ENCODE measurements around the gene HKDC1.
"Not testable (repeated sequence)": the region's sequence is repeated elsewhere in the genome, so short reads cannot be mapped to it uniquely, and the experiment has no call there.

Gene HKDC1

GRCh38 chr10:69279110-69279509 lies 59.0 kb downstream of the HKDC1 start:
- peak; percentile 23 to 77 (median 57) for DNase-seq

GRCh38 chr10:69281507-69282413 lies 61.6 kb downstream of the HKDC1 start:
- no peak for DNase-seq

DNA sequence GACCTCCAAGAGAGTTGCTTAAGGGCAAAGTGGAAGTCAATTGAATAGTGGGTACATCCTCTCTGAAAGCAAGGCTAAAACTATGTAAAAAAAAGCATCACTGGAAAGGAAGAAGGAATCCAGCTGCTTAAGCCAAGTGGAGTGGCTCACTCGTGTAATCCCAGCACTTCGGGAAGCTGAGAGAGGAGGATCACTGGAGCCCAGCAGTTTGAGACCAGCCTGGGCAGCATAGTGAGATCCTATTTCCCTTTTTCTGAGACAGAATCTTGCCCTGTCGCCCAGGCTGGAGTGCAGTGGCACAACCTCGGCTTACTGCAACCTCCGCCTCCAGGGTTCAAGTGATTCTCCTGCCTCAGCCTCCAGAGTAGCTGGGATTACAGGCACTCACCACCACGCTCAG lies 64.3 kb downstream of the HKDC1 start:
- not testable (repeated sequence) for DNase-seq

DNA sequence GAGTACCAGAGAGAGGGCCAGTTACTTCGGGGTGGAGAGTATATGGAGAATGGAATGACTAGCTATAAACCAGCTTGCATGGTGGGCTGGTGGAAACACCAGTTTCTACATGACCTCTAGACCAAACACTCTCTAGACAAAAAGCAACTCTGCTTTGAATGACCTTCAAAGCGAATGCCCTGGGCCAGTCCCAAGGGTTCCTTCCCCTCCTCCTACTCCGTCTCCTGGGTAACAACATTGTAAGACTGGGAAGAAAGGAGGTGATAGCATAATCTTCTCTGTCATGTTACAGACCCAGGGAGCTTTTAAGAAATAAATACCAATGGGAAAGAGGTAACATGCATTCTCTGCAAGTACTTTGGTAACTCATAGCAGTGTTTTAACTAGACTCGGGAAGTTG lies 65.6 kb downstream of the HKDC1 start:
- no peak for DNase-seq

GRCh38 chr10:69287181-69287580 lies 67.0 kb downstream of the HKDC1 start:
- DNase-seq, result no peak

DNA sequence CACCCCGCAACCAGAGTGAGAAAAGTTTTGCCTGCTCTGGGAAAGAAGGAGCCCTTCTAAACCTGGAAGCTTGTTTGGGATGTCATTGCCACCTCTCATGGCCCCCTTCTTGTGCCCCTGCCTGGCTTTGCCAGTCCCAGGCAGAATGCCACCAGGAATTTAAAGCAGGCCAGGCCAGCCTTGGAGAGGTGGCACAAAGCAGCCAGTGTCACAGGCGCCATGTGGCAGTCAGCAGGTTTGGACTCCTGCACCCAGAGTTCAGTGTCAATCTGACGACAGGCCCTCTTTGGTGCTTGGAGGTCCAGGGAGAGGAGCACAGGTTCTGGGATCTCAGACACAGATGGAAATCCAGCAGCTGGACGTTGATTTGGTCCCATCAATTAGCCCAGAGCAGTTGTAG lies 70.9 kb downstream of the HKDC1 start:
- no peak for DNase-seq

DNA sequence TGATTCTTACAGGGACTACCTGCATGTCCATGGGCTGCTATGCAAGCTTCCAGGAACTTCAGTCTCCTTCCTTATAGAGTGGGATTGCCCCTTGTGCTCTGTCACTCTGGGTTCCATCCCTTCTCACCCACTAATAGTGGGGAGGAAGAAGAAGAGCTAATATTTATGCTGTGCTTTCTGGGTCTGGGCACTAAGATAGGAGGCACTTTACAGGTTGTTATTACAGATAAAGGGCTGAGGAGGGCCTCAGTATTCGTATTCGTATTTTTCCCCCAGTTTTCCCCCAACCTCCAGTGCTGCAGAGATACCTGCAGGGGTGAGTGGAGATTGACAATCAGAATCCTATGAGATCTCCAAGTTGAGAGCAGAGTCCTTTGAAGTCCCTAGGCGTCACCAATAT lies 72.3 kb downstream of the HKDC1 start:
- DNase-seq, result no peak

GRCh38 chr10:69295027-69295636 lies 75.0 kb downstream of the HKDC1 start:
- DNase-seq, result no peak

GRCh38 chr10:69303632-69304051 lies 83.5 kb downstream of the HKDC1 start:
- peak; percentile 34 to 65 (median 56) for DNase-seq

GRCh38 chr10:69306421-69306820 lies 86.3 kb downstream of the HKDC1 start:
- no peak for DNase-seq

DNA sequence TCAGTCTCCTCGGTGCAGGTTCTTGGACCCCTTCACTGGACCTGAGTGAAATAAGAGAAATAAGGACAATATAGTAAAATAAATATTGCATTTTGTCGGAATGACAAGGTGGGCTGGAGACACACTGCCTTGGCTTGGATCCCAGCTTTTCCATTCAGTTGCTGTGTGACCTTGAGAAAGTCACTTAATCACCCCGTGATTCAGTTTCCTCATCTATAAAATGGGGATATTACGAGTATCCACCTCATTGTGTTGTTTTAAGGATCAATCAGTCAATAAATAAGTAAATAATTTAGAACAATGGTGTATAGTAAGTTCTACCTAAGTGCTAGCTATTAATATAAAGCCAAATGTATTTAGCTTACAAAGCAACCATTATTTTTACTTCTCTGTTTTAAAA lies 87.3 kb downstream of the HKDC1 start:
- no peak for DNase-seq

- DNase-seq, result not testable (repeated sequence)
Observed at GRCh38 chr10:69308304-69308703, 88.2 kb downstream of the HKDC1 start.

DNA sequence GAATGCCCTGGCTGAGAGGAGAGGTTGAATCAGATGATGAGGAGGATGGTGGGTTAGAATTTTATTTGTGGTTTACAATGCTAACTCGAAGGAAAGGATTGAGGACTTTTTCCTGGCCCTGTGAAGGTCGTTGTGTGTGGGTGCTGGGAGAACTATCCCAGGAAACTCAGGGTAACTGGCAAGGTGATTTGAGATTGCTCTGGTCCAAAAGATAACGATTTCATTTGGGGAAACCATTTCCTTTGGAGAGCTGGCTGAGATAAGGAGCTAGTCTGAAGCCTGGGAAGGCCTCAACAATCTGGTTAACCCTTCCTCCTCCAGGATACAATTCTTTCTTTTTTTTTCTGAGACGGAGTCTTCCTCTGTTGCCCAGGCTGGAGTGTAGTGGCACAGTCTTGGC lies 91.2 kb downstream of the HKDC1 start:
- DNase-seq, result no peak

DNA sequence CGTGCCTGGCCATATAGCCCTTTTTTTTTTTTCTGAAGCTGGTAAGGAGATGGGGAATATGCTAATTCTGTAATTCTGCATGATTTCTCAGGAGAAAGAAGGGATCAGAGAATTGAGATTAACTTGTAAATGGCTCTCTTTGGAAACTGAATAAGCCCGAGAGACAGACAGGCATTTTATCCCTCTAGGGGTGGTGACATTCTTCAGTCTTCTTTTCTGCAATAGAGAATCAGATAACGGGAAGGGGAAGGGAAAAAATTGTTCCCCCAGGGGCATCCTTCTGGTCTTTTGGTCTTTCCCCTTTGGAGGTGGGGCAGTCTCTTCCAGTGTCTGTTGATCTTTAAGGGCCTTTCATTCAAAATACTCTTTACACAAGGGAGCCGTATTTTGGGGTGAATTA lies 92.4 kb downstream of the HKDC1 start:
- no peak for DNase-seq

DNA sequence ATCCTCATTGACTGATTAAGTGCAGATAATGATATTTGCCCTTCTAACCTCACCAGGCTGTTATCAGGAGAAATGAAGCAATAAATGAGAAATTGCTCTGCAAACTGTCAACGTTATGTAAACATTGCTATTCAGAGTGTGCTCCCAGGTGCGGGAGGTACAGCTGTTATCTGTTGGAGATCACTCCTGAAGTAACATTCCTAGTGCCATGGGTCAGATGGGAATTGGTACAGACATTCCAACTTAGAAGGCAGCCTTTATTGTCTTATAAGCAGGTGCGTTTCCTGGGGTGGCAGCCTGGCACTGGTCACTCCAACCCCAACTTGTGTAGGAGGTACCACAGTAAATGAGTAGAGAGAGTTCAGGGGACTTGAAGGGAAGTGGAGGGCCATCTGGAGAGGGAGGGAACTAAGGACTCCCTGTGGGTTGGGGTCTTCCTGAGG lies 95.0 kb downstream of the HKDC1 start:
- no peak for DNase-seq

GRCh38 chr10:69315610-69316312 lies 95.6 kb downstream of the HKDC1 start:
- DNase-seq, result no peak

DNA sequence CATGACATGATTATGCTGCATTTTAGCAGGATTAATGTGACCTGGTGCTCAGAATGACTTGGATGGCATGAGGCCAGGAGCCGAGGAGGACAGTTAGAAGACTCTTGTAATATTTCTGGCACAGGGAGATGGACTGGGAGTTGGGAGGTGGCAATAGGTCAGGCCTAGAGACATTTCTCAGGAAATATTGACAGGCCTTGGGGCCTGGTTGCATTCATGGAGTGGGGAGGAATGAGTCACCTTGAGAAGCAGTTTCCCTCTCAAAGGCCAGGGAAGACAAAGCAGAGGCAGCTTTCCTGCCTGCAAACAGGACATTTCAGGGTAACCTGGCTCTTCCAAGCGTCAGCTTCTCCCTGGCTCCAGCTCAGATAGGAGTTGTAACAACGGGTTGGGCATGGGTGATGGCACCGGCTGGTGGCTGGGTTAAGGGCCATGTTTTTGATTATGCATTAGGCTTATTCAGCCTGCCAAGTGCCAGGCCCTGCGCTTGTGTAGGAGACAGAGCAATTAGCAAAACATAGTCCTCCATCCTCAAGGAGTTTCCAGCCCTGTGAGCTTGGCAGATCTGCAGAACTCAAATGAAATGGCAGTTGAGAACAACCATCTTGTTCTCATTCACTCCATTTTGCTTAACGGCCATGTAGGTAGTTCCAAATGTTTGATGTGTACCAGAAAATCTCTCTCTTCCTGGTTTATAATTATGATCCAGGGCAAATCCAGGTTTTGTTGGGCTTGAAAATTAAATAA lies 96.4 kb downstream of the HKDC1 start:
- no peak for DNase-seq

Measured in suppressor macrophage (primary cell).